Measurements from ENCODE around the gene UQCR11.

UQCR11 gene

DNA sequence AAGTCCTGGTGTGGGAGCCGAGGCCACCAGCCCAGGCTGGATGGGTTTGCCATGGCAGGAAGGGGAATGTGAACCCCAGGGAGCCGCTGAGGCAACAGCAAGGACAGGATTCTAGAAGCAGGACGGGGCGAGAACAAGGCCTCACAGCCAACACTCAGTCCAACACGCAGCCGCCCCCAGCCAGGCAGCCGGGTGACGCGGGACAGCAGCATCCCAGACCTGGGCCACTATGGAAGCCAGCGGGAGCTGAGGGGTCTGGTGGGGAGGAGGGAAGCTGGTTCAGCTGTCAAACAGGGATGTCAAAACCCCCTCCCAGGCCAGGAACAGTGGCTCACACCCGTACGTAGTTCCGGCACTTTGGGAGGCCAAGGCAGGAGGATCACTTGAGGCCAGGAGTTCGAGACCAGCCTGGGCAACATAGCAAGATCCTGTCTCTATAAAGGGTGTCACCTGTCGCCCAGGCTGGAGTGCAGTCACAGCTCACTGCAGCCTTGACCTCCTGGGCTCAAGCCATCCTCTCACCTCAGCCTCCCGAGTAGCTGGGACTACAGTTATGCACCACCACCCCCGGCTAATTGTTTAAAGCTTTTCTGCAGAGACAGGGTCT lies 43.9 kb downstream of the UQCR11 start:
- no peaks in the 10 kb centered on the region for H3K9me3 Mint-ChIP-seq
- H3K27me3 Mint-ChIP-seq, result no peaks in the 10 kb centered on the region
- peaks cover 4% of the 10 kb centered on the region for H3K4me1 Mint-ChIP-seq (ENCODE audit: low read depth)
- H3K27ac Mint-ChIP-seq, result no peak overlapping the region
- no peak overlapping the region for H3K4me3 Mint-ChIP-seq
- DNase-seq, result no peak
- H3K36me3 Mint-ChIP-seq (ENCODE audit: low read depth), result peaks cover 2% of the 10 kb centered on the region

DNA sequence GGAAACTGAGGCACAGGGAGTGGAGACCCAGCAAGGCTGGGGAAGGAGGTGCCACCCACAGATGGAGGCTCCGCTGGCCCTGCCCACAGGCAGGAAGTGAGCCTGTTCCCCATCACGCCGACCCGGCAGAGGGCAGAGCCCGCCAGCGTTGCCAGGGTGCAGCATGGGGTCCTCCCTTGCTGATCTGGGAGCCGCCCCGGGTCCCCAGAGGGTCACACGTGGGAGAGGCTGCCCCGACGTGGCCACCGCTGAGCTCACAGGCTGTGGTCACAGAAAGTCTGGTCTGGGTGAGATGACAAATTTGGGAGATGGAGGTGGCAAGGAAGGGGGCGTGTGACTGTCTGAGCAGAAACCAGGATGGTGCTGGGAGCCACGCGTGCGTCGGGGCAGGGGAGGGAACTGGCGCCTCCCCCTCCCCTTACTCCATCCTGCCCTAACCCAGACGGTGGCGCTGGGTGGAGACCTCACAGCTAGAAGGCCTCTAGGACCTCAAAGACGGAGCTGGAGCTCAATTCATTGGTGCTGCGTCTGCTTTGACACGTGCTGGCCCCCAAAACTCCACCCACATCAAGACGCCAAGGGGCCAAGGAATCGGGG lies 44.9 kb downstream of the UQCR11 start:
- Mint-ChIP-seq H3K36me3 (ENCODE audit: low read depth) (peaks cover 2% of the 10 kb centered on the region), H3K4me1 (ENCODE audit: low read depth) (peaks cover 4% of the 10 kb centered on the region)

DNA sequence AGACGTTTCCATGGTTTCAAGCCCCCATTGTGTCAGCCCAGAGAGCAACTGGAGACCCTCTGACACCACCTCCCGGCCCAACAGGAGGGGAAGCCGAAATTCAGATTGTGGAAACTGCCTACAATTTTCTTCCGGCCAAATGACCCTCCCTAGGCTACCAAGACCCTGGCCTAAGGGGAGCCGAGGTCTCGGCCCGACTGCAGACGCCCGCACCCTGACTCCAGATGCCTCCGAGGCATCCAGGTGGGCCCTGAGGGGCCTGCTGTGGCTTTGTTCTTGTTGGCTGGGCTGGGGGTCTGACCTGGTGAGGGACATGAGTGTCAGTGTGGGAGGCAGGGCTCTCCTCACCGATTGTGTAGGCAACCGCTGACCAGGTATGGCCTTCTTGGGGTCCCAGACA lies 46.7 kb downstream of the UQCR11 start:
- no peaks in the 10 kb centered on the region for H3K27me3 Mint-ChIP-seq
- H3K4me3 Mint-ChIP-seq, result no peak overlapping the region
- no peak for DNase-seq
- peaks cover 2% of the 10 kb centered on the region for H3K36me3 Mint-ChIP-seq (ENCODE audit: low read depth)
- H3K27ac Mint-ChIP-seq, result no peak overlapping the region
- no peaks in the 10 kb centered on the region for H3K9me3 Mint-ChIP-seq
- peaks cover 4% of the 10 kb centered on the region for H3K4me1 Mint-ChIP-seq (ENCODE audit: low read depth)

More for the DNA sequence above, 44.9 kb downstream of the UQCR11 start:
- no peak for DNase-seq
- no peaks in the 10 kb centered on the region for H3K9me3 Mint-ChIP-seq
- no peak overlapping the region for H3K4me3 Mint-ChIP-seq
- no peaks in the 10 kb centered on the region for H3K27me3 Mint-ChIP-seq
- H3K27ac Mint-ChIP-seq, result no peak overlapping the region

GRCh38 chr19:1556390-1557070 lies 48.7 kb downstream of the UQCR11 start:
- no peak for DNase-seq
- Mint-ChIP-seq H3K4me3 (no peak overlapping the region), H3K36me3 (ENCODE audit: low read depth) (peaks cover 2% of the 10 kb centered on the region), H3K4me1 (ENCODE audit: low read depth) (peaks cover 4% of the 10 kb centered on the region), H3K27me3 (peaks cover 9% of the 10 kb centered on the region), H3K9me3 (no peaks in the 10 kb centered on the region), H3K27ac (no peak overlapping the region)

- H3K4me1 Mint-ChIP-seq (ENCODE audit: low read depth), result peaks cover 4% of the 10 kb centered on the region
- H3K9me3 Mint-ChIP-seq, result no peaks in the 10 kb centered on the region
- DNase-seq, result no peak
Measured at GRCh38 chr19:1555487-1556389, 49.5 kb downstream of the UQCR11 start.

DNA sequence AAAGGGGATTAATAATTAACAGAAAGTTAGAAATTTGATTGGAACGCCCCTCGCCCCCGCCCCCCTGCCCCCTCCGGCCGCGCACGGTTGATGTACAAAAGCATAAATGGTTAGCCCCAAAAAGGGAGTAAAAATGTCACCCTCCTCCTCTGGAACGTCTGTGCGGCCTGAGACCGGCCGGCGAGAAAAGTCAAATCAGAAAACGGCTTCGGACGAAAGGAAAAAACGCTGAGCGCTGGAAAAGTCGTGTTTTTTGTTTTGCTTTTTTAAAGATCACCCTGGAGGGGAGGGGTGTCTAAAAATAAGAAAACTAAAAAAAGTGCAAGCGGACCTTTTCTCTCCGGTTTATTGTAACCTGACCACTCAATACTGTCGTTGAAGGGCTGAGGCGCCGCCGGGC lies 50.3 kb downstream of the UQCR11 start:
- Mint-ChIP-seq H3K27me3 (peaks cover 15% of the 10 kb centered on the region), H3K4me3 (no peak overlapping the region), H3K36me3 (ENCODE audit: low read depth) (peaks cover 2% of the 10 kb centered on the region), H3K27ac (no peak overlapping the region), H3K4me1 (ENCODE audit: low read depth) (no peaks in the 10 kb centered on the region), H3K9me3 (no peaks in the 10 kb centered on the region)
- no peak for DNase-seq

More at GRCh38 chr19:1555487-1556389, 49.5 kb downstream of the UQCR11 start:
- Mint-ChIP-seq H3K36me3 (ENCODE audit: low read depth) (peaks cover 2% of the 10 kb centered on the region), H3K27ac (no peak overlapping the region), H3K27me3 (peaks cover 14% of the 10 kb centered on the region), H3K4me3 (no peak overlapping the region)

DNA sequence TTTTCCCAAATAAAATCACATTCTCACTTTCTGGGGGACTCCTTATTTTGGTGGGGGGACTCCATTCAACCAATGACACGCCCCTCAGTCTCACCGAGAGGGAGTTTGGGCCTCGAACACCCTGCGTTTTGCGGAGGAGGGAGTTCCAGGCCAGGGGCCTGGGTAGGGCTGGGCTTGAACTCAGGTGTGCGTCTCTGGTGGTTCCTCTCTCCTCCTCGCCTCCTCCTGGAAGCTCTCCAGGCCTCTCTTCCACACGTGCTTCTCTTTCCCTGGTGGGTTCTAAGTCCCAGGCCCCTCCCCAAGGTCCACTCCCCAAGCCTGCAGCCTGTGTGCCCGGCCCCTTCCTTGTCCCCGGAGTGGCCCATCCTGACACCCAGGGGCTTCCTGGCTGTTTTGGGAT lies 51.8 kb downstream of the UQCR11 start:
- H3K9me3 Mint-ChIP-seq, result no peaks in the 10 kb centered on the region
- no peaks in the 10 kb centered on the region for H3K4me1 Mint-ChIP-seq (ENCODE audit: low read depth)
- H3K27me3 Mint-ChIP-seq, result peaks cover 15% of the 10 kb centered on the region
- peaks cover 2% of the 10 kb centered on the region for H3K36me3 Mint-ChIP-seq (ENCODE audit: low read depth)
- H3K4me3 Mint-ChIP-seq, result no peak overlapping the region
- H3K27ac Mint-ChIP-seq, result no peak overlapping the region
- DNase-seq, result no peak

DNA sequence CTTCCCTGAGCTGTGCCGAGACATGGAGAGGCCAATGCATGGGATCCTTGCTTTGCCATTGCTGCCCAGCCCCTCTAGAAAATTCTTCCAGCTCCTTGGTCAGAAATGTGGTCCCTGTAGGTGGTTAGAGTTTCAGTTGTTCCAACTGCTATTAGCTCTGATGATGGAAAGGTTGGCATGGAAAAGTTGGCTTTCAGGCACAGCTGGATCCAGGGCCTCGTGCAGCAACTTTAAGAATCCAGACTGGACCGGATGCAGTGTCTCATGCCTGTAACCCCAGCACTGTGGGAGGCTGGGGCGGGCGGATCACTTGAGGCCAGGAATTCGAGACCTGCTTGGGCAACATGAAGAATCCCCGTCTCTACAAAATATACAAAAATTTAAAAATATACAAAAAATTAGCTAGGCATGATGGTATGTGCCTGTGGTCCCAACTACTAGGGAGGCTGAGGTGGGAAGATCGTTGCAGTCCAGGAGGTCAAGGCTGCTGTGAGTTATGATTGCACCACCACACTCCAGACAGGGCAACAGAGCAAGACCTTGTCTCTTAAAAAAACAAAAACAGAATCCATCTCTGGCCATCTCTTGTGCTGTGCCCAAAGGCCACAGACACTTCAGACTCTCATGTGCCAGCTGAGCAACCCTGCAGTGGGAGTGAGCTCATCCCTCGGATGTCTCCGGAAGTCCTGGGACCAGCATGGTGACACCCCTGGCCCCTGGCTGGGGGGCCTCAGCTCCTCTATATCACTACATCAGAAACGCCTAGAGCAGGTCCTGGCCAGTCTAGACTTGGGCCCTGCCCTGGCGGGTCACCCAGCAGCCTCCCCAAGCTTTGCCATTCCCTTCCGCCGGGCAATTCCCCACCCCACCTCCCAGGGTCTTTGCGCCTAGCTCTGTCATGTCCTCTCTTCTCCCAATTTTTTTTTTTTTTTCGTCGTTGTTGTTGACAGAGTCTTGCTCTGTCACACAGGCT lies 53.9 kb downstream of the UQCR11 start:
- DNase-seq, result no peak
- no peaks in the 10 kb centered on the region for H3K36me3 Mint-ChIP-seq (ENCODE audit: low read depth)
- H3K27me3 Mint-ChIP-seq, result peaks cover 23% of the 10 kb centered on the region
- H3K4me3 Mint-ChIP-seq, result no peak overlapping the region
- no peaks in the 10 kb centered on the region for H3K4me1 Mint-ChIP-seq (ENCODE audit: low read depth)
- H3K27ac Mint-ChIP-seq, result no peak overlapping the region
- H3K9me3 Mint-ChIP-seq, result no peaks in the 10 kb centered on the region

DNA sequence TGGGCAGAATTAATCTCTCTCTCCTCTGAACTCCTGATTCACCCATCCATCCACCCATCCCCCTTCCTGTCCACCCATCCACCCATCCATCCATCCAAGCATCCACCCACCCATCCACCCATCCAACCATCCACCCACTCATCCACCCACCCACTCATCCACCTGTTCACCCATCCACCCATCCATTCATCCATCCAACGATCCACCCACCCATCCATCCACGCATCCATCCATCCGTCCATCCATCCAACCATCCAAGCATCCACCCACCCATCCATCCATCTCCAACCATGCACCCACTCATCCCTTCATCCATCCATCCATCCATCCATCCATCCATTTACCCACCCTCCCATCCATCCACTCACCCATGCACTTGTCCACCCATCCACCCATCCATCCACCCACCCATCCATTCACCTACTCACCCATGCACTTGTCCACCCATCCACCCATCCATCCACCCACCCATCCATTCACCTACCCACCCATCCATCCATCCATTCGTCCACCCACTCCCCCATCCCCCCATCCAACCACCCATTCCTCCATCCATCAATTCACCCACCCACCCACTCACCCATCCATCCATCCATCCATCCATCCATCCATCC lies 55.8 kb downstream of the UQCR11 start:
- DNase-seq, result no peak
- H3K4me1 Mint-ChIP-seq (ENCODE audit: low read depth), result peaks cover 4% of the 10 kb centered on the region
- peaks cover 34% of the 10 kb centered on the region for H3K27me3 Mint-ChIP-seq
- H3K9me3 Mint-ChIP-seq, result no peaks in the 10 kb centered on the region
- no peak overlapping the region for H3K27ac Mint-ChIP-seq
- H3K4me3 Mint-ChIP-seq, result no peak overlapping the region
- no peaks in the 10 kb centered on the region for H3K36me3 Mint-ChIP-seq (ENCODE audit: low read depth)

Data from activated T-cell treated with anti-CD3 and anti-CD28 coated beads, Interleukin-2, amount 50 U/mL, for 24 hours (primary cell).